ENCODE results near the gene TP53. TPM values are rescaled to one million over a fixed set of nuclear protein-coding genes. Genes with fewer than 3 reads are reported as not detected.
"Not testable (repeated sequence)": the region's sequence is repeated elsewhere in the genome, so short reads cannot be mapped to it uniquely, and the experiment has no call there.

Gene TP53
- total RNA-seq, 1 donor: 9.9 TPM

DNA sequence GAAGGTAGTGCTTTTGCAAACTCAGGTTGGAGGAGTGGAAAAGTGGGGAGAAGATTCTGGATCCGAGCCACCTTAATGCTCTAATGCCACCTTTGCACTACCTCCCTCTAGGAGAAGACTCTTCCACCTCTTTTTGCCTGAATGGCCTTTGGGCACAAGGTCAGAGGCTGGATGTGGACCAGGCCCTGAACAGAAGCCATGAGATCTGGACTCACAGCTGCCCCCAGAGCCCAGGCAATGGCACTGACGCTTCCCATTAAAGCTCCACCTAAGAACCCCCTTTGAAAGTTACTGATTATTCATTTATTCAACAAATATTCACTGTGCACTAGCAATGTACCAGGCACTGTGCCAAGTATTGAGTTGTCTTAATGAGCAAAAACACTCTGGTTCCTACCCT lies 54.2 kb downstream of the TP53 start:
- Histone ChIP-seq H3K4me1 (ENCODE audit: insufficient read depth, low read length) (peaks cover 3% of the 10 kb centered on the region), H3K27me3 (ENCODE audit: insufficient read depth, low read length) (no peaks in the 10 kb centered on the region), H3K9me3 (ENCODE audit: low read depth, low read length) (no peaks in the 10 kb centered on the region), H3K4me3 (ENCODE audit: low read length) (no peak overlapping the region)

DNA sequence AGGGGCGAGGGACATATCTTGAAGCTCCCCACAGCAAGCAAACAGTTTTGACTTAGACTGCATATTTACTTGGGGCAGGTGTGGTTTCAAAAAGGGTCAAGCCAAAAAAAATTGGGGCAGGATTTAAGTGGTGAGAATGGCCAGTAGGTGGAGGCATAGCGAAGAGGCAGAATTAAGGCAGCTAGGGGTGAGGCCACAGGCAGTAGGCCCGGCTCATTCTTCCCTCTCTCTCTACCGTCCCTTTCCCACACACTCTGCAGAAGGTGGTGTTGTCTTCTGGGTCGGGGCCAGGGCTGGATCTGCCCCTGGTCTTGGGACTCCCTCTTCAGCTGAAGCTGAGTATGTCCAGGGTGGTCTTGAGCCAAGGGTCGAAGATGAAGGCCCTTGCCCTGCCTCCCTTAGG lies 54.8 kb downstream of the TP53 start:
- Histone ChIP-seq H3K4me1 (ENCODE audit: insufficient read depth, low read length) (peaks cover 7% of the 10 kb centered on the region), H3K9me3 (ENCODE audit: low read depth, low read length) (no peaks in the 10 kb centered on the region), H3K4me3 (ENCODE audit: low read length) (no peak overlapping the region), H3K27me3 (ENCODE audit: insufficient read depth, low read length) (no peaks in the 10 kb centered on the region)

DNA sequence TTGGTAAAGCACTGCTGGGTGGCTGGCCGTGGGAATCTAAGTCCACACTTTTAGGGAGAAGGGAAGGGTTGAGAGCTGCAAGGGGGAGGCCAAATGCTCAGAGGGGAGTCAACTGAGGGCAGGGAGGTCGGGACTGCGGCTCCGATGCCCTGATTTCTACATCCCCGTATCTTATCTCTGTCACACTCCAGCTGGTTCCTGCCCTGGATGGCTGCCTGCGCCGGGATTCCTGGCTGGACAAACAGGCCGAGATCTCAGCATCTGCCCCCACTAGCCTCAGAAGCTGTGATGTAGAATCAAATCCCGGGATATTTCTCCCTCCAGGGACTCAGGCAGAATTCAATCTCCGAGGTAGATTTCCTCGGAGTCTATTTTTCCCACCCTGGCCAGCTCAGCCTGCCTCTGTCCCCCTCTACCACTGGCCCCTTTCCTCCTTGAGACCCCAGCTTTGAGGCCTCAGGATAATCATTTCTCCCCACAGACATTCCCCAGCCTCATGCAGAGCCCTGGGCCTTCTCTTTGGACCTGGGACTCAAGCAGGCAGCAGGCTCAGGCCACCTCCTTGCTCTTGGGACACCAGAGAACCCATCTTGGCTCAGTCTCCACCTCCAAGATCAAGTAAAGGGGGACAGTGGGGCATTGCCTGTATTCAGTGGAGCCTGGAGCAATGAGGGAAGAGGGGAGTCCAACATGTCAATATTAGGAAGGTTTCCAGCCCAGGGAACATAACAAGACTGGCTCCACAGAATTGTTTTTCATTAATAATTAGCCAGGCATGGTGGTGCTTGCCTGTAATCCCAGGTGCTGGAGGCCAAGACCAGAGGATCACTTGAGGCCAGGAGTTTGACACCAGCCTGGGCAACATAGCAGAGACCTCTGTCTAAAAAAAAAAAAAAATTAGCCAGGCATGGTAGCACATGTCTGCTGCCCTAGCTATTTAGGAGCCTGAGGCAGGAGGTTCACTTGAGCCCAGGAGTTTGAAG lies 55.6 kb downstream of the TP53 start:
- Histone ChIP-seq H3K27me3 (ENCODE audit: insufficient read depth, low read length) (no peaks in the 10 kb centered on the region), H3K9me3 (ENCODE audit: low read depth, low read length) (no peaks in the 10 kb centered on the region), H3K4me3 (ENCODE audit: low read length) (no peak overlapping the region), H3K4me1 (ENCODE audit: insufficient read depth, low read length) (peaks cover 11% of the 10 kb centered on the region)

DNA sequence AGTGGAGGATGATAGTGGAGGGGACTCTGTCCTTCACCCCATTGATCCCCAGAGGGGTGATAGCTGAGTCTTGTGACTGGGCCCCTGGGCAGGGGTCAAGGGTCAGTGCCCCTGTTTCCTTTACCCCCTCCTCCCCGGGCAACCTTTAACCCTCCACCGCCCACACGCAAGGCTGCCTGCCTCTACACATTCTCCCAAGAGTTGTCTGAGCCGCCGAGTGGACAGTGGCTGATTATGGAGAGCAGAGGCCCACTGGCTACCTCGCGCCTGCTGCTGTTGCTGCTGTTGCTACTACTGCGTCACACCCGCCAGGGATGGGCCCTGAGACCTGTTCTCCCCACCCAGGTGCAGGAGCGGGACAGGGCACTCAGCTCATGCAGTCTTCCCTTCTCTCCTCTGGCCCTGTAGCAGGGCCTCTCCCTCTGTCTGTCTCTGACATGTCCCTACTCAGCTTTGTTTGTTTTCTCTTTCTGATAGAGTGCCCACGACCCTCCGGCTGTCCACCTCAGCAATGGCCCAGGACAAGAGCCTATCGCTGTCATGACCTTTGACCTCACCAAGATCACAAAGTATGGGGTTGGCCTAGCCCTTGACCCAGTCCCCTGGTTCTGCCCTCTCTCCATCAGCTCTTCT lies 57.2 kb downstream of the TP53 start, which contains the start of gene SHBG:
TSS of gene SHBG (plus strand) at position 197 of the 633 bp plus-strand sequence. CDS start at position 235, 38 bp downstream.
- no peaks in the 10 kb centered on the region for H3K9me3 ChIP-seq (ENCODE audit: low read depth, low read length)
- H3K27me3 ChIP-seq (ENCODE audit: insufficient read depth, low read length): no peaks in the 10 kb centered on the region
- H3K4me1 ChIP-seq (ENCODE audit: insufficient read depth, low read length): peaks cover 22% of the 10 kb centered on the region
- H3K4me3 ChIP-seq (ENCODE audit: low read length): no peak within 1 kb of the TSS

DNA sequence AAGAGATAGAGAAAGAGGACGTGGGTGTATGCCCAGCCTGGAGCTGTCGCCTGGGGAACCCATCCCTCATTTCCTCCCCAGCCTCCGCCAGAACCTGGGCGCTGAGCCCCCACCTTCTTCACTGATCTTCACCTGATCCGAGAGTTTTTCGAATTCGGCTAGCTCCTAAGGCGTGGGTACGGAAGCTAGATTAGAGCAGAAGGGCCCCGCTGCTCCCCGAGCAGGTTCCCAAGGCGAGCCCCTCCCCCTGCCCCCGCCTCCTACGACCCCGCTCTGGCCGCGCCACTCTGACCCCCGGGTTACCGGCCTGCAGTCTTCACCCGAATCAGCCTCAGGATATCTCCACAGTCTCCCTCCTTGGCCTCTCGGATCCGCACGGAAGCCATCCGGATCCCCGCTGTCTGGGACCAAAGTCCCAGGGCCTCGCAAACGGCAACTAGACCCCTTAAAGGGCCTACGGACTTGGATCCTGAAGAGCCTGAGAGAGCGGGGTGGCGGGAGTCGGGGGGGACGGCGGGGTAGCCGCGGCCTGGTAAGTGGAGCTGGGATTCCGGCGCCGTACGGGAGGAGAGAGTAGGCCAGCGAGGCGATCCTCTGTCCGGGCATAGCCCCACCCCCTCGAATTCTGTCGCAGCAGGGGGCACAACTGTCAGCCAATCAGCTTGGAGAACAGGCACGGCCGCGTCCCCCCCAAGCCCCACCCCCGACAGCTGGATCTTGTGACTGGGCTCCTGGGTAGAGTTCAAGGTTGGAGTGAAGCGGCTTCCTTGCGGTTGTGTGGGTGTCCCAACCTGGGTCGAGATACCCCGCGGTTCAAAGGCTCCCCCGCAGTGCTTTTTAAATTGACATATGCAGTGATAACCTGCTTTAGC lies 59.8 kb downstream of the TP53 start, which contains the start of gene SAT2:
TSS of gene SAT2 (minus strand) at position 572 of the 872 bp plus-strand sequence. CDS start at position 386, 186 bp downstream.
- H3K4me3 ChIP-seq (ENCODE audit: low read length): peak within 1 kb of the TSS; percentile 66
- peaks cover 22% of the 10 kb centered on the region for H3K4me1 ChIP-seq (ENCODE audit: insufficient read depth, low read length)
- no peaks in the 10 kb centered on the region for H3K9me3 ChIP-seq (ENCODE audit: low read depth, low read length)
- no peaks in the 10 kb centered on the region for H3K27me3 ChIP-seq (ENCODE audit: insufficient read depth, low read length)

DNA sequence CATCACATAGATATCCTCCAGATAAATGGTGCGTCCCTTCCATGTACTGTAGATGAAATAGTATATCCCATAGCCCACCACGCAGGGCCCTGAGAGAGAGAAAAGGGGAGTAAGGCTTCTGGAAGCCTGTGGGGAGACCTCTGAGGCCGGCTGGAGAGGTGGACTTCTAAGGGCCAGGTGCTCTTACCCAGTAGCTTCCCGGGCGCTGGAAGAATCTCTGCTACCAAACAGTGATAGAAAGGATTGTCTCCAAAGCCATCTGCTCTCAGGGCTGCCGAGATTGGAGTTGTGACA lies 60.4 kb downstream of the TP53 start:
- H3K27me3 ChIP-seq (ENCODE audit: insufficient read depth, low read length): no peaks in the 10 kb centered on the region
- H3K9me3 ChIP-seq (ENCODE audit: low read depth, low read length): no peaks in the 10 kb centered on the region
- H3K4me1 ChIP-seq (ENCODE audit: insufficient read depth, low read length): peaks cover 22% of the 10 kb centered on the region
- H3K4me3 ChIP-seq (ENCODE audit: low read length): peak overlapping the region; percentile 66

DNA sequence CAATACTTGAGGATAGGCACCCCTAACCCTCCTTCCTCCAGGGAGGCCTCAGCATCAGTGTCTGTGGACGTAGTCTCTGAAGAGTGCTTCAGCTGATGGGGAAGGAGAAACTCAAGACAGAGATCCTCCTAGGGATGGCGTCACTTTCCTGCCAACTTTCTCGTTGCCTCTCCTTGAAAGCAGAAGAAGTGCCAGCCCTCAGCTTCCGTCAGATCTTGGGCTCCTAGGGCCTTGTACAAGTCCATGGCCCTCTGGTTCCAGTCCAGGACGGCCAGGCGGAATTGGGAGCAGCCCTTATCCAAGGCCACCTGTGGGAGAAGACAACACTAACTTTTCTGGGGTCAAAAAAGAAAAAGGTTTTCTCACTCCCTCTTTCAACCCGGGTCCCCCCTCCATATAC lies 61.0 kb downstream of the TP53 start:
- Histone ChIP-seq H3K4me3 (ENCODE audit: low read length) (no peak overlapping the region), H3K4me1 (ENCODE audit: insufficient read depth, low read length) (peaks cover 22% of the 10 kb centered on the region), H3K27me3 (ENCODE audit: insufficient read depth, low read length) (no peaks in the 10 kb centered on the region), H3K9me3 (ENCODE audit: low read depth, low read length) (no peaks in the 10 kb centered on the region)

DNA sequence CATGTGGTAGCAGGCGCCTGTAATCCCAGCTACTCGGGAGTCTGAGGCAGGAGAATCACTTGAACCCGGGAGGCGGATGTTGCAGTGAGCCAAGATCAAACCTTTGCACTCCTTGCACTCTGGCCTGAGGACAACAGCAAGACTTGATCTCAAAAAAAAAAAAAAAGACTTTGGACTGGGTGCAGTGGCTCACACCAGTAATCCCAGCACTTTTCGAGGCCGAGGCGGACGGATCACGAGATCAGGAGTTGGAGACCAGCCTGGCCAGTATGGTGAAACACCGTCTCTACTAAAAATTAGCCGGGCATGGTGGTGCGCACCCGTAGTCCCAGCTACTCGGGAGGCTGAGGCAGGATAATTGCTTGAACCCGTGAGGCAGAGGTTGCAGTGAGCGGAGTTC lies 61.5 kb downstream of the TP53 start:
- not testable (repeated sequence) for H3K4me3 ChIP-seq (ENCODE audit: low read length); H3K27me3 ChIP-seq (ENCODE audit: insufficient read depth, low read length); H3K9me3 ChIP-seq (ENCODE audit: low read depth, low read length)
- H3K4me1 ChIP-seq (ENCODE audit: insufficient read depth, low read length): peaks cover 22% of the 10 kb centered on the region

DNA sequence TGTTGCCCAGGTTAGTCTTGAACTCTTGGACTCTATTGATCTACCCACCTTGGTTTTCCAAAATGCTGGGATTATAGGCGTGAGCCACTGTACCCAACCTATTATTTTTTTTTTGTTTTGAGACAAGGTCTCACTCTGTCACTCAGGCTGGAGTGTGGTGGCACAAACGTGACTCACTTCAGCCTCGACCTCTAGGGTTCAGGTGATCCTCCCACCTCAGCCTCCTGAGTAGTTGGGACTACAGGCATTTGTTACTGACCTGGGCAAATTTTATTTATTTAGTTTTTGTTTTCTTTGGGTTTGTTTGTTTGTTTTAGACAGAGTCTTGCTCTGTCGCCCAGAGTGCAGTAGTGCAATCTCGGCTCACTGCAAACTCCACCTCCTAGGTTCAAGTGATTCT lies 63.6 kb downstream of the TP53 start:
- no peaks in the 10 kb centered on the region for H3K27me3 ChIP-seq (ENCODE audit: insufficient read depth, low read length)
- H3K9me3 ChIP-seq (ENCODE audit: low read depth, low read length): no peaks in the 10 kb centered on the region
- no peak overlapping the region for H3K4me3 ChIP-seq (ENCODE audit: low read length)
- H3K4me1 ChIP-seq (ENCODE audit: insufficient read depth, low read length): peaks cover 22% of the 10 kb centered on the region

DNA sequence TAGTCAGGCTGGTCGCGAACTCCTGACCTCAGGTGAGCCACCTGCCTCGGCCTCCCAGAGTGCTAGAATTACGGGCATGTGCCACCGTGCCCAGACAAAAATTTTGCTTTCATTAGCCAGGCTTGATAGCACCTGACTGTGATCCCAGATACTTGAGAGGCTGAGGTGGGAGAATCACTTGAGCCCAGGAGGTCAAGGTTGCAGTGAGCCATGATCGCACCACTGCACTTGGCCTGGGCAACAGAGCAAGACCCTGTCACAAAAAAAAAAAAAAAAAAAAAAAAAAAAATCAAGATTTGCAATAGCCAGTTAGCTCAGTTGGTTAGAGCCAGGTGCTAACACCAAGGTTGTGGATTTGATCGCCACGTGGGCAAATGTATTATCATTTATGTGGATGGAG lies 66.5 kb downstream of the TP53 start:
- Histone ChIP-seq H3K4me1 (ENCODE audit: insufficient read depth, low read length) (peaks cover 2% of the 10 kb centered on the region), H3K4me3 (ENCODE audit: low read length) (no peak overlapping the region), H3K9me3 (ENCODE audit: low read depth, low read length) (no peaks in the 10 kb centered on the region), H3K27me3 (ENCODE audit: insufficient read depth, low read length) (no peaks in the 10 kb centered on the region)

DNA sequence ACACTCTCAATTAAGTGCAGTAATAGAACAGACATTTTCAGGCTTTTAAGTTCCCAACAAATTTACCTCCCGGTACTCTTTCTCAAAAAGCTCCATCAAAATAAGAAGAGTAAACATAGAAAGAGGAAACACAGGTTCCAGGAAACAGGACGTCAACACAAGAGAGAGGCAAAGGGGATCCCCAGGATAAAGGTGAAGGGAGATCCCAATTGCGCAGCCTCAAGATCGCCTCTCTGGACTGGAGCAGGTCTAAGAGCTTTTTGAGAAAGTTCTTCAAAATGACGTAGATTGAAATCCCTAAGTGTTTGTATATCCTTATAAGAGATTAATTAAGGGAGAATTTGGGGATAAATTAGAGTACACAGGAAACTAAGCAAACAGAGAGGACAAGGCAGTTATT lies 68.7 kb downstream of the TP53 start:
- Histone ChIP-seq H3K9me3 (ENCODE audit: low read depth, low read length) (no peaks in the 10 kb centered on the region), H3K27me3 (ENCODE audit: insufficient read depth, low read length) (no peaks in the 10 kb centered on the region), H3K4me3 (ENCODE audit: low read length) (no peak overlapping the region), H3K4me1 (ENCODE audit: insufficient read depth, low read length) (peaks cover 12% of the 10 kb centered on the region)

Other genes with a start within 250 kb of the TP53 start
- 0.21 TPM for gene FGF11, start 248.0 kb downstream of the TP53 start, total RNA-seq
- gene CHRNB1, start 242.4 kb downstream of the TP53 start, total RNA-seq: 3.3 TPM
- 30.9 TPM for gene ZBTB4, start 207.9 kb downstream of the TP53 start, total RNA-seq
- gene SLC35G6, start 206.0 kb downstream of the TP53 start, total RNA-seq: not detected
- 174 TPM for gene POLR2A, start 203.1 kb downstream of the TP53 start, total RNA-seq
- gene TNFSF12, start 138.4 kb downstream of the TP53 start, total RNA-seq: 14.4 TPM
- 44.9 TPM for gene TNFSF13, start 128.7 kb downstream of the TP53 start, total RNA-seq
- gene SENP3, start 125.6 kb downstream of the TP53 start, total RNA-seq: 33.1 TPM
- 147 TPM for gene CD68, start 107.9 kb downstream of the TP53 start, total RNA-seq
- gene MPDU1, start 103.6 kb downstream of the TP53 start, total RNA-seq: 48.0 TPM
- 0.52 TPM for gene SOX15, start 97.4 kb downstream of the TP53 start, total RNA-seq
- 7.7 TPM for gene FXR2, start 72.6 kb downstream of the TP53 start, total RNA-seq
- 28.3 TPM for gene SAT2, start 59.7 kb downstream of the TP53 start, total RNA-seq
- not detected for gene SHBG, start 57.4 kb downstream of the TP53 start, total RNA-seq
- not detected for gene ATP1B2, start 36.6 kb downstream of the TP53 start, total RNA-seq
- 3.6 TPM for gene WRAP53, start 987 bp upstream of the TP53 start, total RNA-seq
- not detected for gene EFNB3, start 17.7 kb upstream of the TP53 start, total RNA-seq
- under 0.01 TPM for gene DNAH2, start 30.3 kb upstream of the TP53 start, total RNA-seq
- 88.1 TPM for gene KDM6B, start 146.7 kb upstream of the TP53 start, total RNA-seq
- 8.5 TPM for gene TMEM88, start 167.6 kb upstream of the TP53 start, total RNA-seq
- gene NAA38, start 170.1 kb upstream of the TP53 start, total RNA-seq: 14.0 TPM
- 8.8 TPM for gene CYB5D1, start 170.5 kb upstream of the TP53 start, total RNA-seq
- gene CHD3, start 201.3 kb upstream of the TP53 start, total RNA-seq: 96.4 TPM
- gene RNF227, start 228.8 kb upstream of the TP53 start, total RNA-seq: 2.4 TPM
- gene KCNAB3, start 242.4 kb upstream of the TP53 start, total RNA-seq: 1.2 TPM
- 21.4 TPM for gene TRAPPC1, start 244.5 kb upstream of the TP53 start, total RNA-seq
- 9.2 TPM for gene CNTROB, start 244.7 kb upstream of the TP53 start, total RNA-seq

All from mononuclear cell (primary cell).